GM06990 (cell line): ENCODE data around the gene FIBIN.
"Not testable (repeated sequence)": the region's sequence is repeated elsewhere in the genome, so short reads cannot be mapped to it uniquely, and the experiment has no call there.

Source experiments
- DNase-seq: peaks from one replicate; pipeline ENCODE4 v3.0.0-alpha.2; 2011; ENCODE audit not compliant: insufficient read length; ENCODE audit errors: extremely low read depth
- H3K27me3 ChIP-seq: replicated peaks from 2 replicates; pipeline ENCODE4 v1.6.0; 2011; ENCODE audit warnings: low read length; ENCODE audit not compliant: control insufficient read depth, insufficient read depth
- H3K36me3 ChIP-seq: 2 replicates; pipeline ENCODE4 v1.5.1; 2011; ENCODE audit warnings: low read length; ENCODE audit not compliant: control insufficient read depth, insufficient read depth
- H3K4me3 ChIP-seq: replicated peaks from 2 replicates; pipeline ENCODE4 v1.5.1; 2011; ENCODE audit warnings: low read depth, mild to moderate bottlenecking, control low read depth, low read length
- TF ChIP-seq, protein P1 (sequence below): IDR thresholded peaks from 2 replicates; pipeline ENCODE4 v1.5.1; 2011; ENCODE audit warnings: low read length, control low read depth, mild to moderate bottlenecking, inconsistent platforms; ENCODE audit not compliant: insufficient read depth, poor library complexity, severe bottlenecking

The FIBIN gene

DNA sequence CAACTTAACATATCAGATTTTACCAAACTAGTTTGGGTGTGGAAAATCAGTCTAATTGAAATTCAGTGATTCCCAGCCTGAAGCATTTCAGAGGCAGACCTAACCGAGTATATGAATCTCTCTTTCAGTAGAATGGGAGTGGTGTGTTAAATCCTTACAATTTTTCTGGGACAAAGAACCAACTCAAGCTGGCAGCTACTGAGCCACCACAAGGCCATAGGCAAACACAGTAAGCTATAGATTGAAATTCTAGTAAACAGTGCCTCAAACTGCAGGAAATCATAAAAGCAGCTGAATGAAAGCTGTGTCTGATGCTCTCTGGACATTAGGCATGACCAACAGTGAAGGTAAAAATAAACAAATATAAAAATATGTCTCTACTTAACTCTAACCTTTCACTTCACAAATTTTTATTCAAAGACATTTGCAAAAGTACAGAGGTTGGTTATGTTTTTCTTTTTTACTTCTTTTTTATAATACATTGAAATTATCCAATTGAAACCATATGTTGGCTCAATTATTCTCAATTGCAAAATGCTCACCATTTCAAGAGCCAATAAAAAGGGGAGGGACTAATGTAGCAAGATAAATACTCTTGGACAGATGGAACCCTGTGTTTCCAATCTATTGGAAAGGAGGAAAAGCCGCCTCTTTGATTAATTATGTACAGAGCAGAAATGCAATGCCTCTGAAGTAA is 35.8 kb upstream of the FIBIN start:
- no peaks in the 10 kb centered on the region for H3K27me3 ChIP-seq
- H3K36me3 ChIP-seq, result no peaks in the 10 kb centered on the region
- DNase-seq, result no peak
- no peak overlapping the region for H3K4me3 ChIP-seq
- TF ChIP-seq, protein P1, sequence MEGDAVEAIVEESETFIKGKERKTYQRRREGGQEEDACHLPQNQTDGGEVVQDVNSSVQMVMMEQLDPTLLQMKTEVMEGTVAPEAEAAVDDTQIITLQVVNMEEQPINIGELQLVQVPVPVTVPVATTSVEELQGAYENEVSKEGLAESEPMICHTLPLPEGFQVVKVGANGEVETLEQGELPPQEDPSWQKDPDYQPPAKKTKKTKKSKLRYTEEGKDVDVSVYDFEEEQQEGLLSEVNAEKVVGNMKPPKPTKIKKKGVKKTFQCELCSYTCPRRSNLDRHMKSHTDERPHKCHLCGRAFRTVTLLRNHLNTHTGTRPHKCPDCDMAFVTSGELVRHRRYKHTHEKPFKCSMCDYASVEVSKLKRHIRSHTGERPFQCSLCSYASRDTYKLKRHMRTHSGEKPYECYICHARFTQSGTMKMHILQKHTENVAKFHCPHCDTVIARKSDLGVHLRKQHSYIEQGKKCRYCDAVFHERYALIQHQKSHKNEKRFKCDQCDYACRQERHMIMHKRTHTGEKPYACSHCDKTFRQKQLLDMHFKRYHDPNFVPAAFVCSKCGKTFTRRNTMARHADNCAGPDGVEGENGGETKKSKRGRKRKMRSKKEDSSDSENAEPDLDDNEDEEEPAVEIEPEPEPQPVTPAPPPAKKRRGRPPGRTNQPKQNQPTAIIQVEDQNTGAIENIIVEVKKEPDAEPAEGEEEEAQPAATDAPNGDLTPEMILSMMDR, result no peak

DNA sequence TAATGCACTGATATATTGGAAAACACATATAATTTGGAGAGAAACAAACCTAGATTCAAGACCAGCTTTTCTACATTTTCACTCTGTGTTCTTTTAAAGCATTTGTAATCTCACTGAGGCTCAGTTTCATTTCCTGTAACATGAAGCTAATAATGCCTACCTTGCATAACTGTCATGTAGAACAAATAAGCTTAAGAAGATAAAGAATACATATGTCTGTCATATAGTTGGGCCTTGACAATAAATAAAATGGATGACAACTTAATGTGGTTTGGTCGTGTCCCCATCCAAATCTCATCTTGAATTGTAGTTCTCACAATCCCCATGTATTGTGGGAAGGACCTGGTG is 35.2 kb upstream of the FIBIN start:
- no peak for DNase-seq
- no peaks in the 10 kb centered on the region for H3K27me3 ChIP-seq
- no peaks in the 10 kb centered on the region for H3K36me3 ChIP-seq
- no peak overlapping the region for H3K4me3 ChIP-seq
- TF ChIP-seq, protein P1, result no peak

DNA sequence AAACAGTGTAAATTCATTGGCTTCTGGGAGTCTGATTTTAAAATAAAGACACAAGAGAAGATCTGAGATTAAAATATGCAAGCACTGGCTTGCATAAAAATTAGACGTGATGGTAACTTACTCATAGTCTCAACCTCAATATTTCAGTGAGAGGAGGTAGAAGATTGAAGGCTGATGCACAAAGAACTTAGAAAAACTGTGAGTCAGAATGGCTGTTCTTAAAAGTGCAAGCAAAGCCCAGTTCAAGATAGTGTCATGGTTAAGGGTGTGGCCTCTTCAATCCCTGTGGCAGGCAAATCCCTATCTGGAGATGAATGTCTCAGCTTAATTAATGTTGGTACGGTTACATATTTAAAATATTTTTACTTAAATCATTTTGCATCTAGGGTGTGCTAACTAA is 33.6 kb upstream of the FIBIN start:
- Histone ChIP-seq H3K36me3 (no peaks in the 10 kb centered on the region), H3K27me3 (no peaks in the 10 kb centered on the region), H3K4me3 (no peak overlapping the region)
- TF ChIP-seq, protein P1, result no peak
- DNase-seq, result no peak

DNA sequence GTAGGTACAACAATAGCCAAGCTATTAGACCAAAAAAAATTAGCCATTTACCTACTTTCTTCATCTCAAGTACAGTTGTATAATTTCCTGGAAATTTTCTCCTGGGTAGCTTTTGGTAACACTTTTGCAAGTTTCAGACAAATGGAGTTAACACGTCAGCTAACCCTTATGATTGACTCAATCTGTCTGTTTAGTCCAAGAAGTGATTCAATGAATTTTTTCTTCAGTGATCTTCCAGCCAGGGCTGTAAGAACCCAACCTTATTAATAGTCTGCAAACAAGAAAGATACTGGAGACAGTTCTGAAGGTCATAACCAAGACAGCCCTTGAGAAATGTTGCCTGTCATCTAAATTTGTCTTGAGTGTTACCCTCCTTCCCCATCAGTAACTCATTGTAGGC is 30.1 kb upstream of the FIBIN start:
- no peak for DNase-seq
- Histone ChIP-seq H3K36me3 (no peaks in the 10 kb centered on the region), H3K4me3 (no peak overlapping the region), H3K27me3 (no peaks in the 10 kb centered on the region)
- TF ChIP-seq, protein P1, result no peak

DNA sequence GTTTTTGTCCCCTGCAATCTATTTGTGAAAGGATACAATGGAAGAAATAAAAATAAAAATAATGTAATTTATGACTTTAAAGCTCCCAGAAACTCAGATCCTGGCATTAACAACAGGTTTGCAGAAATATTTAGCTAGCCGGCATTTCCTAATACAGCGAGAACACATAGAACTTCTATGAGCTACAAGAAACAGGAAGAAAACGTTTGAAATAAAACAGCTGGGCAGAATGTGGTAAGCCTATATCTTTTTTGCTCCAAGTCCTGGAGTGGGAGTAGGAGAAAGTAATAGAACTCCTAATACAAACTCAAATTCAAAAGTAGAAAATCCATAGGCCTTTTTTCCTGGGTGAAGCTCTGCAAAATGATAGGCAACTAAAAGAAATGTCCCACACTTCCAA is 29.6 kb upstream of the FIBIN start:
- DNase-seq, result no peak
- TF ChIP-seq, protein P1, result no peak
- no peak overlapping the region for H3K4me3 ChIP-seq

DNA sequence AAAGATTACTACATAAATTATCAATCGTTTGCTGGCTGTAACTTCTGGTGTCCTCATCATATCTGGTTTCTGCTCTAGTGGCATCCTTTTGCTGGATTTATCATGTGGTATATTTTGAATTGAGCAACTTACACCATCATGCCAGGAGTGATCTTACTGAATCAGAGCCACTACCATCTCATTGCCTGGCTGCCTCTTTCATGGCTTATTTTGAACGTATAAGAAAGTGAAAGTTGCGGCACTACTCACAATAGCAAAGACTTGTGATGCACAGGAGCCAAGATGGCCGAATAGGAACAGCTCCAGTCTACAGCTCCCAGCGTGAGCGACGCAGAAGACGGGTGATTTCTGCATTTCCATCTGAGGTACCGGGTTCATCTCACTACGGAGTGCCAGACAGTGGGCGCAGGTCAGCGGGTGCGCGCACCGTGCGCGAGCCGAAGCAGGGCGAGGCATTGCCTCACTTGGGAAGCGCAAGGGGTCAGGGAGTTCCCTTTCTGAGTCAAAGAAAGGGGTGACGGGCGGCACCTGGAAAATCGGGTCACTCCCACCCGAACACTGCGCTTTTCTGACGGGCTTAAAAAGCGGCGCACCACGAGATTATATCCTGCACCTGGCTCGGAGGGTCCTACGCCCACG is 28.9 kb upstream of the FIBIN start:
- DNase-seq, H3K27me3 ChIP-seq, H3K4me3 ChIP-seq, H3K36me3 ChIP-seq: not testable (repeated sequence)

More for the DNA sequence above, 29.6 kb upstream of the FIBIN start:
- H3K27me3 ChIP-seq, result no peaks in the 10 kb centered on the region
- H3K36me3 ChIP-seq, result no peaks in the 10 kb centered on the region
